Kidney epithelial cell (primary cell): ENCODE results near the gene KSR1. TPM values are rescaled to one million over a fixed set of nuclear protein-coding genes. Genes with fewer than 3 reads are reported as not detected.
A peak's percentile ranks its signal among the peaks of the same experiment; 100 is the strongest.

ENCODE experiments used
- DNase-seq: peaks from one replicate; pipeline ENCODE4 v3.0.0-alpha.2; 2010; ENCODE audit warnings: low read depth
- H3K27me3 ChIP-seq: 2 replicates; pipeline ENCODE4 v1.6.0; 2011; ENCODE audit warnings: low read length; ENCODE audit not compliant: control insufficient read depth, insufficient read depth
- H3K36me3 ChIP-seq: 2 replicates; pipeline ENCODE4 v1.5.1; 2011; ENCODE audit warnings: low read length; ENCODE audit not compliant: control insufficient read depth, insufficient read depth
- H3K4me3 ChIP-seq: 2 replicates; pipeline ENCODE4 v1.5.1; 2011; ENCODE audit warnings: low read depth, mild to moderate bottlenecking, control low read depth, low read length
- CTCF ChIP-seq: IDR thresholded peaks from 2 replicates; pipeline ENCODE4 v1.5.1; 2011; ENCODE audit warnings: mild to moderate bottlenecking, moderate library complexity, low read length, control low read depth, inconsistent platforms; ENCODE audit not compliant: insufficient read depth, poor library complexity, severe bottlenecking
- total RNA-seq: library from RNA; depleted of rRNA; stranded (reverse); fragments of >200 nt; gene quantifications from 2 replicates; pipeline ENCODE4 v1.2.3, GENCODE V29; 2015

The KSR1 gene
- total RNA-seq, 1 donor from 2014 or later, result 11.2 TPM

- H3K36me3 ChIP-seq, result peaks cover 1% of the 10 kb centered on the region
- no peaks in the 10 kb centered on the region for H3K27me3 ChIP-seq
- DNase-seq, result no peak
- H3K4me3 ChIP-seq, result no peak overlapping the region
- TF ChIP-seq CTCF, result no peak
Observed at GRCh38 chr17:27605409-27605808, 149.2 kb downstream of the KSR1 start.

- TF ChIP-seq CTCF, result no peak
- Histone ChIP-seq H3K4me3 (no peak overlapping the region), H3K27me3 (no peaks in the 10 kb centered on the region), H3K36me3 (peaks cover 1% of the 10 kb centered on the region)
- DNase-seq, result no peak
Observed at GRCh38 chr17:27607521-27608091, 151.4 kb downstream of the KSR1 start.

- DNase-seq, result no peak
- Histone ChIP-seq H3K4me3 (no peak overlapping the region), H3K36me3 (peaks cover 1% of the 10 kb centered on the region)
Observed at GRCh38 chr17:27608328-27609230, 152.3 kb downstream of the KSR1 start.

GRCh38 chr17:27609611-27610303 lies 153.5 kb downstream of the KSR1 start:
- TF ChIP-seq CTCF, result peak; percentile 73
- no peaks in the 10 kb centered on the region for H3K27me3 ChIP-seq
- H3K36me3 ChIP-seq, result peaks cover 1% of the 10 kb centered on the region
- no peak overlapping the region for H3K4me3 ChIP-seq
- no peak for DNase-seq

More at GRCh38 chr17:27608328-27609230, 152.3 kb downstream of the KSR1 start:
- TF ChIP-seq CTCF, result no peak
- no peaks in the 10 kb centered on the region for H3K27me3 ChIP-seq

GRCh38 chr17:27610304-27610677 lies 154.0 kb downstream of the KSR1 start:
- no peak overlapping the region for H3K4me3 ChIP-seq
- TF ChIP-seq CTCF, result no peak
- H3K27me3 ChIP-seq, result no peaks in the 10 kb centered on the region
- no peak for DNase-seq
- peaks cover 1% of the 10 kb centered on the region for H3K36me3 ChIP-seq
